SK-N-SH treated with all-trans-retinoic acid at 6 μM for 48 hours (cell line): Measurements from ENCODE around the gene IFNL2.
"Not testable (repeated sequence)": the region's sequence is repeated elsewhere in the genome, so short reads cannot be mapped to it uniquely, and the experiment has no call there.

Experiments used
- ATAC-seq: fragments of 200-7000 bp; cut with Tn5 transposase; 3 replicates; pipeline ENCODE4 v1.9.1; 2020; ENCODE audit warnings: mild to moderate bottlenecking, moderate library complexity
- ARNTL ChIP-seq: fragments of 450-650 bp; formaldehyde crosslinking; IDR thresholded peaks from 2 replicates; pipeline ENCODE4 v1.5.0; 2020; ENCODE audit warnings: low read depth, mild to moderate bottlenecking, moderate library complexity, borderline replicate concordance
- BACH2 ChIP-seq: fragments of 250-450 bp; sonication (Bioruptor Pico); IDR thresholded peaks from 2 replicates; pipeline ENCODE4 v1.9.0; 2021; ENCODE audit warnings: mild to moderate bottlenecking, borderline replicate concordance
- CREB5 ChIP-seq: fragments of 250-450 bp; sonication (Bioruptor Pico); IDR thresholded peaks from 2 replicates; pipeline ENCODE4 v1.5.1; 2020; ENCODE audit warnings: low read depth, mild to moderate bottlenecking, moderate library complexity
- ESRRG ChIP-seq: fragments of 250-450 bp; sonication (Bioruptor Pico); IDR thresholded peaks from 2 replicates; pipeline ENCODE4 v1.6.1; 2021; ENCODE audit warnings: mild to moderate bottlenecking
- GLIS3 ChIP-seq: fragments of 250-450 bp; sonication (Bioruptor Pico); IDR thresholded peaks from 2 replicates; pipeline ENCODE4 v1.5.0; 2020; ENCODE audit warnings: mild to moderate bottlenecking, moderate library complexity
- ISL1 ChIP-seq: fragments of 250-450 bp; sonication (Bioruptor Pico); IDR thresholded peaks from 2 replicates; pipeline ENCODE4 v2.1.2; 2022; ENCODE audit warnings: mild to moderate bottlenecking, moderate library complexity
- PATZ1 ChIP-seq: fragments of 250-450 bp; sonication (Bioruptor Pico); IDR thresholded peaks from 2 replicates; pipeline ENCODE4 v1.8.0; 2020; ENCODE audit warnings: mild to moderate bottlenecking, moderate library complexity, borderline replicate concordance
- PPARA ChIP-seq: fragments of 250-450 bp; sonication (Bioruptor Pico); IDR thresholded peaks from 2 replicates; pipeline ENCODE4 v1.5.0; 2020; ENCODE audit warnings: mild to moderate bottlenecking, borderline replicate concordance
- RARB ChIP-seq: fragments of 250-450 bp; sonication (Bioruptor Pico); IDR thresholded peaks from 2 replicates; pipeline ENCODE4 v1.8.0; 2021; ENCODE audit warnings: mild to moderate bottlenecking, moderate library complexity
- SNAI2 ChIP-seq: fragments of 250-450 bp; sonication (Bioruptor Pico); IDR thresholded peaks from 2 replicates; pipeline ENCODE4 v1.5.0; 2020; ENCODE audit warnings: mild to moderate bottlenecking, moderate library complexity
- TSHZ2 ChIP-seq: fragments of 250-450 bp; sonication (Bioruptor Pico); IDR thresholded peaks from 2 replicates; pipeline ENCODE4 v1.5.0; 2020; ENCODE audit warnings: mild to moderate bottlenecking, moderate library complexity
- ZC3H10 ChIP-seq: fragments of 250-450 bp; sonication (Bioruptor Pico); IDR thresholded peaks from 2 replicates; pipeline ENCODE4 v1.5.1; 2021; ENCODE audit warnings: mild to moderate bottlenecking, moderate library complexity
- ZFP3 ChIP-seq: fragments of 250-450 bp; sonication (Bioruptor Pico); IDR thresholded peaks from 2 replicates; pipeline ENCODE4 v1.5.0; 2020; ENCODE audit warnings: mild to moderate bottlenecking, moderate library complexity
- ZFP30 ChIP-seq: fragments of 450-650 bp; formaldehyde crosslinking; IDR thresholded peaks from 2 replicates; pipeline ENCODE4 v1.5.0; 2022; ENCODE audit warnings: mild to moderate bottlenecking, moderate library complexity
- ZNF565 ChIP-seq: fragments of 450-650 bp; formaldehyde crosslinking; conservative IDR thresholded peaks from 2 replicates; pipeline ENCODE4 v1.5.0; 2020; ENCODE audit warnings: low read depth, mild to moderate bottlenecking, moderate library complexity
- ZNF70 ChIP-seq: fragments of 450-650 bp; formaldehyde crosslinking; IDR thresholded peaks from 2 replicates; pipeline ENCODE4 v1.5.0; 2020; ENCODE audit warnings: mild to moderate bottlenecking, moderate library complexity
- ZNF8 ChIP-seq: fragments of 450-650 bp; formaldehyde crosslinking; IDR thresholded peaks from 2 replicates; pipeline ENCODE4 v1.5.0; 2020; ENCODE audit warnings: mild to moderate bottlenecking, moderate library complexity

IFNL2 gene

GRCh38 chr19:39238209-39238608 lies 30.0 kb upstream of the IFNL2 start (continued):
- TF ChIP-seq GLIS3 (CRISPR knock-in tag) (no peak), RARB (CRISPR knock-in tag) (no peak), ZFP30 (CRISPR knock-in tag) (no peak), ZFP3 (CRISPR knock-in tag) (no peak), SNAI2 (CRISPR knock-in tag) (no peak), PPARA (CRISPR knock-in tag) (no peak)

- no peak for ATAC-seq
- TF ChIP-seq ZFP3 (CRISPR knock-in tag) (no peak), ESRRG (CRISPR knock-in tag) (no peak), PPARA (CRISPR knock-in tag) (no peak), BACH2 (CRISPR knock-in tag) (no peak), PATZ1 (CRISPR knock-in tag) (no peak), TSHZ2 (CRISPR knock-in tag) (no peak), ISL1 (CRISPR knock-in tag) (no peak)
Measured at GRCh38 chr19:39238944-39239343, 29.3 kb upstream of the IFNL2 start.

GRCh38 chr19:39240421-39240820 lies 27.8 kb upstream of the IFNL2 start:
- no peak for TF ChIP-seq ZNF565
- no peak for TF ChIP-seq PPARA (CRISPR knock-in tag)
- TF ChIP-seq ZNF70 (CRISPR knock-in tag), result no peak
- TF ChIP-seq CREB5, result no peak
- no peak for TF ChIP-seq BACH2 (CRISPR knock-in tag)
- TF ChIP-seq ARNTL (CRISPR knock-in tag), result no peak
- no peak for ATAC-seq

- ATAC-seq, result not testable (repeated sequence)
Measured at GRCh38 chr19:39243741-39244140, 24.5 kb upstream of the IFNL2 start.

- ATAC-seq, result not testable (repeated sequence)
Measured at GRCh38 chr19:39244410-39245100, 23.6 kb upstream of the IFNL2 start, which contains the start of gene IFNL3. Gene IFNL3, minus strand, starts transcription at chr19:39245006. Its CDS starts 39 bp downstream, at chr19:39244967.

- ATAC-seq, result peak; percentile 76
Measured at GRCh38 chr19:39245166-39245565, 23.0 kb upstream of the IFNL2 start.

- ATAC-seq, result no peak; the same call in 2 of the 3 replicates
- TF ChIP-seq ZC3H10 (CRISPR knock-in tag) (no peak), ZNF8 (CRISPR knock-in tag) (no peak), BACH2 (CRISPR knock-in tag) (no peak), TSHZ2 (CRISPR knock-in tag) (no peak), ISL1 (CRISPR knock-in tag) (no peak), CREB5 (no peak), SNAI2 (CRISPR knock-in tag) (no peak), PATZ1 (CRISPR knock-in tag) (no peak)
Measured at GRCh38 chr19:39246951-39247669, 21.1 kb upstream of the IFNL2 start.
